ENCODE data around the gene PLEKHG4B.

DNA sequence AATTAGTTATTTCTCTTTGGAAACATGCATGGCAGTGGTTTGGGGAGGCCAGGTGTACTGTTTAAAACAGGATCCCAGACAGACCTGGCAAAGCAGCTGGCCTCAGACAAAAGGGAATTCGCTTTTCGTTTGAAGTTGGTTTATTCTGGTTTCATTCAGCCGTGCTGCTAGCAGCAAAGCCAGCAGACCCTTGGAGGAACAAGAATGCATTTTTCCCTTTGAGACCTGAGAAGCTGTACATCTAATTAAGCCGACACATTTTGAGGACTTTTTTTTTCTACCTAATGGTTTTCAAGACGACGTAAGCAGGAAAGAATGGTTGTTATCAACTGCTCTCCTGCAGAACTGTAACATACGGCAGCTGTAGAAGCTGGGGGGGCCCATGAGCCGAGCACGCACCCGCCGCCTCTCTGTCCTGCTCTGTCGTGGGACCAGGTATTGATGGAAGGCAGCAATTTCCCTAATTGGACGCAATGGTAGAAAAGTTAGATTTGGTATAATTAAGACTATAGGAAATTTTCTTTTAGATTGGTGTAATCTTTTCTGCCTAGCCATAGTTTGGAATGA, 13.6 kb downstream of the PLEKHG4B start:
- TF ChIP-seq, protein P1, sequence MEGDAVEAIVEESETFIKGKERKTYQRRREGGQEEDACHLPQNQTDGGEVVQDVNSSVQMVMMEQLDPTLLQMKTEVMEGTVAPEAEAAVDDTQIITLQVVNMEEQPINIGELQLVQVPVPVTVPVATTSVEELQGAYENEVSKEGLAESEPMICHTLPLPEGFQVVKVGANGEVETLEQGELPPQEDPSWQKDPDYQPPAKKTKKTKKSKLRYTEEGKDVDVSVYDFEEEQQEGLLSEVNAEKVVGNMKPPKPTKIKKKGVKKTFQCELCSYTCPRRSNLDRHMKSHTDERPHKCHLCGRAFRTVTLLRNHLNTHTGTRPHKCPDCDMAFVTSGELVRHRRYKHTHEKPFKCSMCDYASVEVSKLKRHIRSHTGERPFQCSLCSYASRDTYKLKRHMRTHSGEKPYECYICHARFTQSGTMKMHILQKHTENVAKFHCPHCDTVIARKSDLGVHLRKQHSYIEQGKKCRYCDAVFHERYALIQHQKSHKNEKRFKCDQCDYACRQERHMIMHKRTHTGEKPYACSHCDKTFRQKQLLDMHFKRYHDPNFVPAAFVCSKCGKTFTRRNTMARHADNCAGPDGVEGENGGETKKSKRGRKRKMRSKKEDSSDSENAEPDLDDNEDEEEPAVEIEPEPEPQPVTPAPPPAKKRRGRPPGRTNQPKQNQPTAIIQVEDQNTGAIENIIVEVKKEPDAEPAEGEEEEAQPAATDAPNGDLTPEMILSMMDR (IDR thresholded peaks at IDR 0.05; ENCODE audit: insufficient read depth, low read length, poor library complexity, severe bottlenecking) = no peak
- no peak for TF ChIP-seq EZH2phosphoT487 (conservative IDR thresholded peaks at IDR 0.05; ENCODE audit: low read length)
